Lower lobe of right lung (tissue), 2 donors: ENCODE measurements around the gene SHOX. TPM values are rescaled to one million over a fixed set of nuclear protein-coding genes. Genes with fewer than 3 reads are reported as not detected.

ENCODE experiments used
- ATAC-seq, 2 donors: fragments of 200-7000 bp; cut with Tn5 transposase; one replicate each; pipeline ENCODE4 v1.9.1; 2020 to 2022; ENCODE audit warnings: mild to moderate bottlenecking in 2 of 2, moderate library complexity in 2 of 2
- DNase-seq: peaks from one replicate; pipeline ENCODE4 v3.0.0-alpha.2; 2020
- H3K27ac ChIP-seq: fragments of 200-600 bp; one replicate; pipeline ENCODE4 v1.8.0; 2022
- H3K27me3 ChIP-seq: fragments of 200-600 bp; one replicate; pipeline ENCODE4 v1.8.0; 2022; ENCODE audit warnings: low read depth
- H3K36me3 ChIP-seq: fragments of 200-600 bp; one replicate; pipeline ENCODE4 v1.8.0; 2022; ENCODE audit warnings: mild to moderate bottlenecking
- H3K4me1 ChIP-seq: fragments of 200-600 bp; one replicate; pipeline ENCODE4 v1.8.0; 2022
- H3K4me3 ChIP-seq: fragments of 200-600 bp; one replicate; pipeline ENCODE4 v1.8.0; 2022; ENCODE audit warnings: mild to moderate bottlenecking
- H3K9me3 ChIP-seq: fragments of 200-600 bp; one replicate; pipeline ENCODE4 v1.8.0; 2022
- CTCF ChIP-seq: fragments of 200-600 bp; IDR thresholded peaks from one replicate; pipeline ENCODE4 v1.8.0; 2022; ENCODE audit warnings: antibody characterized with exemption, mild to moderate bottlenecking
- intact Hi-C: fragments of 100-400 bp; cut with DNase I; formaldehyde crosslinking; loops from one replicate; pipeline ENCODE4 v1.11.0; 2022
- total RNA-seq: library from RNA; stranded (reverse); fragmentation: NEBNext Ultra II Directional; extraction: Animal tissue kit (Norgen Biotek cat#: 25700); gene quantifications from one replicate; pipeline ENCODE4 v1.2.1, GENCODE V29; 2021
- donor health status: DM: no; HTN: yes; CAD: no; lungs with severe emphysema.

Gene SHOX
- total RNA-seq, 1 donor from 2014 or later: not detected

GRCh38 chrX:703866-704265 is 73.3 kb downstream of the SHOX start:
- intact Hi-C loops: no loop called here
- Histone ChIP-seq H3K36me3 (no peaks in the 10 kb centered on the region), H3K4me1 (no peaks in the 10 kb centered on the region), H3K4me3 (no peak overlapping the region), H3K27ac (no peak overlapping the region), H3K9me3 (no peaks in the 10 kb centered on the region), H3K27me3 (no peaks in the 10 kb centered on the region)
- no peak for DNase-seq
- TF ChIP-seq CTCF: no peak
- no peak for ATAC-seq

Other genes with a start within 250 kb of the SHOX start
- gene PPP2R3B, start 243.9 kb upstream of the SHOX start, total RNA-seq: 11.2 TPM